A673 (cell line): ENCODE data around the gene GSTO2. TPM values are rescaled to one million over a fixed set of nuclear protein-coding genes. Genes with fewer than 3 reads are reported as not detected.
A peak's percentile ranks its signal among the peaks of the same experiment; 100 is the strongest.

ENCODE experiments used
- BruUV-seq: library from RNA; stranded (reverse); fragments of 400-500 nt; replicated peaks from 2 replicates; lab custom pipeline; 2021; lab: Mats Ljungman, UMichigan
- CTCF ChIA-PET: fragments of 300-600 bp; sonication (Branson Sonifier 250); formaldehyde crosslinking; loops from one replicate; lab custom pipeline; 2022; ENCODE audit warnings: antibody characterized with exemption; lab: Charles Lee
- POLR2A ChIA-PET: fragments of 300-600 bp; sonication (Branson Sonifier 250); formaldehyde crosslinking; loops from one replicate; lab custom pipeline; 2022; ENCODE audit warnings: antibody characterized with exemption; ENCODE audit not compliant: low non-redundant PET; lab: Charles Lee
- DNase-seq: peaks from one replicate; pipeline ENCODE4 v3.0.0-alpha.2; 2015; ENCODE audit warnings: low spot score
- H3K27ac ChIP-seq: fragments of 200-600 bp; sonication (generic); 2 replicates; pipeline ENCODE4 v1.5.1; 2016; ENCODE audit warnings: mixed run types, low read depth, mild to moderate bottlenecking, mixed read lengths, antibody characterized with exemption, low read length; ENCODE audit not compliant: poor library complexity, severe bottlenecking
- H3K27me3 ChIP-seq: fragments of 200-600 bp; sonication (generic); replicated peaks from 2 replicates; pipeline ENCODE4 v1.6.1; 2017; ENCODE audit warnings: mixed run types, low read depth, mild to moderate bottlenecking, mixed read lengths, antibody characterized with exemption, low read length; ENCODE audit not compliant: insufficient read depth, poor library complexity
- H3K36me3 ChIP-seq: fragments of 200-600 bp; sonication (generic); 2 replicates; pipeline ENCODE4 v1.6.1; 2016; ENCODE audit warnings: mixed run types, mild to moderate bottlenecking, mixed read lengths, antibody characterized with exemption, low read length; ENCODE audit not compliant: insufficient read depth, poor library complexity, severe bottlenecking
- H3K4me1 ChIP-seq: fragments of 200-600 bp; sonication (generic); 2 replicates; pipeline ENCODE4 v1.6.1; 2017; ENCODE audit warnings: mixed run types, mild to moderate bottlenecking, mixed read lengths, antibody characterized with exemption, low read length; ENCODE audit not compliant: insufficient read depth, poor library complexity, severe bottlenecking
- H3K4me3 ChIP-seq: fragments of 200-600 bp; sonication (generic); 2 replicates; pipeline ENCODE4 v1.5.1; 2016; ENCODE audit warnings: low read depth, mixed run types, mild to moderate bottlenecking, mixed read lengths, low read length; ENCODE audit not compliant: poor library complexity, severe bottlenecking
- H3K9me3 ChIP-seq: fragments of 200-600 bp; sonication (generic); 2 replicates; pipeline ENCODE4 v1.6.1; 2016; ENCODE audit warnings: mixed run types, low read depth, mild to moderate bottlenecking, mixed read lengths, antibody characterized with exemption, low read length; ENCODE audit not compliant: poor library complexity, severe bottlenecking
- EZH2 ChIP-seq: fragments of 200-600 bp; sonication (generic); IDR thresholded peaks from 2 replicates; pipeline ENCODE4 v1.6.1; 2017; ENCODE audit warnings: borderline replicate concordance, low read depth, mild to moderate bottlenecking, mixed read lengths, antibody characterized with exemption, low read length; ENCODE audit not compliant: poor library complexity, severe bottlenecking
- intact Hi-C: fragments of 100-400 bp; cut with micrococcal nuclease; formaldehyde crosslinking; loops from one replicate; pipeline ENCODE4 v1.10.0; 2022; ENCODE audit not compliant: unreplicated experiment
- total RNA-seq: library from RNA; stranded (reverse); gene quantifications from 2 replicates; pipeline ENCODE4 v1.2.3, GENCODE V29; 2021
- TF ChIP-seq, protein P1 (sequence below): fragments of 300-800, 200-600 bp; sonication (generic); conservative IDR thresholded peaks from 2 replicates; pipeline ENCODE4 v1.5.1; 2017; ENCODE audit warnings: low read depth, mild to moderate bottlenecking, antibody characterized with exemption, low read length, moderate library complexity, mixed read lengths

Gene GSTO2
- total RNA-seq, 1 experiment from 2014 or later, result 0.26 TPM

DNA sequence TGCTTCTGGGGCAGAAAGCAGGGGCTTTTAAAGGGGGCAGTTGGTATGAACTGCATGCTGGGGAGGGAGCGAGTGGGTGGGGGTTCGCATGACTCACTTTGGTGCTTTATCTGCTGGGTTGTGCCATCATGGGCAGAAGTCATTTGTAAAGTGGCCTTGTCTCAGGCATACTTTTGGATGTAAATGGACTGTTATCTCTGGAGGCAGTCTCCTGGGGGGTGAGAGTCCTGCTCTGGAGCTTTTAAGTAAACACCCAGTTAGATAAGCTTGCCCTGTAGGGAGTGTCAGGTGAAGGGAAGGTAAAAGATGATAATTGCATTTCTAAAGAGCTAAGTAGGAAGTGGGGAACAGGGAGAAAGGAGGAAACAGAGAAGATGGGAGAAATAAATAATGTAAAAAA, 15.9 kb upstream of the GSTO2 start:
- TF ChIP-seq, protein P1, sequence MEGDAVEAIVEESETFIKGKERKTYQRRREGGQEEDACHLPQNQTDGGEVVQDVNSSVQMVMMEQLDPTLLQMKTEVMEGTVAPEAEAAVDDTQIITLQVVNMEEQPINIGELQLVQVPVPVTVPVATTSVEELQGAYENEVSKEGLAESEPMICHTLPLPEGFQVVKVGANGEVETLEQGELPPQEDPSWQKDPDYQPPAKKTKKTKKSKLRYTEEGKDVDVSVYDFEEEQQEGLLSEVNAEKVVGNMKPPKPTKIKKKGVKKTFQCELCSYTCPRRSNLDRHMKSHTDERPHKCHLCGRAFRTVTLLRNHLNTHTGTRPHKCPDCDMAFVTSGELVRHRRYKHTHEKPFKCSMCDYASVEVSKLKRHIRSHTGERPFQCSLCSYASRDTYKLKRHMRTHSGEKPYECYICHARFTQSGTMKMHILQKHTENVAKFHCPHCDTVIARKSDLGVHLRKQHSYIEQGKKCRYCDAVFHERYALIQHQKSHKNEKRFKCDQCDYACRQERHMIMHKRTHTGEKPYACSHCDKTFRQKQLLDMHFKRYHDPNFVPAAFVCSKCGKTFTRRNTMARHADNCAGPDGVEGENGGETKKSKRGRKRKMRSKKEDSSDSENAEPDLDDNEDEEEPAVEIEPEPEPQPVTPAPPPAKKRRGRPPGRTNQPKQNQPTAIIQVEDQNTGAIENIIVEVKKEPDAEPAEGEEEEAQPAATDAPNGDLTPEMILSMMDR, result no peak
- no peak for TF ChIP-seq EZH2
- H3K9me3 ChIP-seq, result no peaks in the 10 kb centered on the region
- H3K4me3 ChIP-seq, result no peak overlapping the region
- ChIA-PET POLR2A (no interaction called here), CTCF (interaction anchor here (0.6 kb wide), 1 partner anchor 1770 kb away, joined by 3 read pairs; no protein-coding TSS in a partner anchor)
- intact Hi-C loops, result no loop called here
- H3K27ac ChIP-seq, result no peak overlapping the region
- no TSS peak for BruUV-seq
- peaks cover 13% of the 10 kb centered on the region for H3K36me3 ChIP-seq
- DNase-seq, result no peak
- no peaks in the 10 kb centered on the region for H3K27me3 ChIP-seq
- H3K4me1 ChIP-seq, result peaks cover 22% of the 10 kb centered on the region

DNA sequence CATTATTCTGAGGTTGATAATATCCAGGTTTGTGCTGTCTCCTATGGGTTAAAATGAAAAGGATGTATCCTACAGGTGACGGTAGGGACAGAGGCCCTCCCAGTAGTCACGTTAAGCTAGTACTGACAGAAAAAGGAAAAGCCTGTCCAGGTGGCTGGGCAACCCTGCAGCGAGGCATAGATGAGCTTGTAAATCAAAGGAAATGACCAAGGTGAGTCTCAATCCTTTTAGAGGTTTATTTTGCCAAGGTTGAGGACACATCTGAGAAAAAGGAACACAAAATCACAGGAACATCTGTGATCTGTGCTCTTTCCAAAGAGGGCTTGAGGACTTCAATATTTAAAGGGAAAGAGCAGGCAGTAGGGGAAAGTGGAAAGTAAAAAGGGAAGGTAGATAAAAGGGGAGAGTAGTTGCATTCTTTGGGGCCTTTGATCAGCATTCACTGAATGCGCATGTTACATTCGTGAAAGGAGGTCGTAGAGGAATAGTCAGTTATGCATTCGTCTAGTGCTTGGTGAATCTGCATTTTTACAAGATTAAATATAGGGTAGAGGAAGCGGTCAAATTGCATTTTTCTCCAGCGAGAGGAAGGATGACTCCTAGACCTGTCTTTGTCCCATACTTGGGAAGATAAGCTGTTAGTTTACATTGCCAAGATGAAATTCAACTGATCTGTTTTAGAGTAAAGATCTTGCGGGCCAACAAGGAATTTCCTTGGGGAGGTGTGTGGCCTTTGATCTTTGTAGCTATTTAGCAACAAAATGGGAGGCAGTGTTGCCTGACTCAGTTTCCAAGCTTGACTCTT, 15.2 kb upstream of the GSTO2 start:
- BruUV-seq, result no TSS peak
- Histone ChIP-seq H3K27ac (peak overlapping the region; percentile 96), H3K9me3 (no peaks in the 10 kb centered on the region), H3K4me1 (peaks cover 22% of the 10 kb centered on the region), H3K36me3 (peaks cover 20% of the 10 kb centered on the region), H3K27me3 (no peaks in the 10 kb centered on the region), H3K4me3 (peak overlapping the region; percentile 81)
- DNase-seq, result no peak
- intact Hi-C loops, result no loop called here
- CTCF ChIA-PET, result interaction anchor here (0.5 kb wide), 1 partner anchor 8 kb away, joined by 5 read pairs; no protein-coding TSS in a partner anchor
- POLR2A ChIA-PET, result no interaction called here
- TF ChIP-seq EZH2, result no peak

DNA sequence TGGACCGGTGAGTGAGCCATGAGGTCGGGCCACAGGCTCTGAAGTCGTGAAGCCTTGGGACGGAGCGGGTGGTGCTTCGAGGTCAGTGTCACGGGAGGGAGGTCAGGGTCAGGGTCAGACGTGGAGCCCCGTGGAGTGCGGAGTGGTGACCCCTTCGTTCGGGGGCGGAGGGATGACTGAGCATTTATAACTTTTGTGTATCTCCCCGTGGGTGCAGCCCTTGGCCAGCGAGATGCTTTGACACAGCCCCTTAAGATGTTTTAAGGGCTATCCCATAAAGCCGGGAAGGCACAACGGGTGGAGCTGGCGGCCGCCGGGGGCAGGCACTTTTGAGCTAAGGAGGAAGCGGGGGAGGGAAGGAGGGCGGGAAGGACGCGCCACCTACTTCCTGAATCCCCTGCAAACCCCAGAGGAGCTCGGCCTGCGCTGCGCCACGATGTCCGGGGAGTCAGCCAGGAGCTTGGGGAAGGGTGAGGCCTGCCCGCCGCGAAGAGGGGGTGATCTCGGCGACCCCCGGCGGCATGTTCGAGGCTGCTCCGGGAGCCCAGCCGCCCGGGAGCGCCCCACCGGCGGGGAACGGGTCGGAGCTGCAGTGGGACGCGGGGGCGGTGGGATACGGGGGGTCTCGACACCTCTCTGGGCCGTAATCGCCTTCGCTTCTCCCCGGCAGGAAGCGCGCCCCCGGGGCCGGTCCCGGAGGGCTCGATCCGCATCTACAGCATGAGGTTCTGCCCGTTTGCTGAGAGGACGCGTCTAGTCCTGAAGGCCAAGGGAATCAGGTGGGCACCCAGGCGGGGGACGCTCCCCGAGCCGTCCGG, 14.3 kb upstream of the GSTO2 start, which contains the start of gene GSTO1:
Gene GSTO1, plus strand, starts transcription at position 400 of the 818 bp plus-strand sequence. Its CDS starts 37 bp downstream, at position 437.
- Histone ChIP-seq H3K36me3 (peaks cover 23% of the 10 kb centered on the region), H3K4me3 (peak within 1 kb of the TSS; percentile 81), H3K4me1 (peaks cover 25% of the 10 kb centered on the region), H3K27me3 (no peaks in the 10 kb centered on the region), H3K9me3 (no peaks in the 10 kb centered on the region), H3K27ac (peak within 1 kb of the TSS; percentile 96)
- ChIA-PET POLR2A (no interaction called here), CTCF (interaction anchor here (0.8 kb wide), 1 partner anchor 20 kb away, joined by 5 read pairs; no protein-coding TSS in a partner anchor)
- BruUV-seq, result no TSS peak
- TF ChIP-seq EZH2, result no peak
- TF ChIP-seq, protein P1, result 0 out of 2 replicates have a peak, but pooled peaks have one; percentile 7
- peak; percentile 72 for DNase-seq
- intact Hi-C loops, result no loop called here
